MG63 (cell line): ENCODE measurements around the gene HNRNPDL. TPM values are rescaled to one million over a fixed set of nuclear protein-coding genes. Genes with fewer than 3 reads are reported as not detected.

Source experiments
- DNase-seq: peaks from one replicate; pipeline ENCODE4 v3.0.0-alpha.2; 2020
- H3K27me3 ChIP-seq: fragments of 250-450 bp; sonication (Bioruptor Pico); 2 replicates; pipeline ENCODE4 v1.5.1; 2020; ENCODE audit warnings: mild to moderate bottlenecking, moderate library complexity
- H3K36me3 ChIP-seq: fragments of 250-450 bp; sonication (Bioruptor Pico); 2 replicates; pipeline ENCODE4 v1.5.1; 2020; ENCODE audit warnings: mild to moderate bottlenecking, moderate library complexity
- H3K4me3 ChIP-seq: fragments of 250-450 bp; sonication (Bioruptor Pico); 2 replicates; pipeline ENCODE4 v1.5.1; 2020; ENCODE audit warnings: mild to moderate bottlenecking, moderate library complexity
- H3K9me3 ChIP-seq: fragments of 250-450 bp; sonication (Bioruptor Pico); 2 replicates; pipeline ENCODE4 v1.5.1; 2020; ENCODE audit warnings: mild to moderate bottlenecking, moderate library complexity
- total RNA-seq: library from RNA; depleted of rRNA; stranded (reverse); fragments of >200 nt; shearing (Covaris generic); gene quantifications from 2 replicates; pipeline ENCODE4 v1.2.3, GENCODE V29; 2014; ENCODE audit warnings: low replicate concordance; rRNA removed

Gene HNRNPDL
- total RNA-seq, 1 experiment from 2014 or later, result 228 TPM

- H3K36me3 ChIP-seq, result peaks cover 47% of the 10 kb centered on the region
- H3K4me3 ChIP-seq, result peak overlapping the region; percentile 97
- no peak for DNase-seq
- H3K27me3 ChIP-seq, result no peaks in the 10 kb centered on the region
- no peaks in the 10 kb centered on the region for H3K9me3 ChIP-seq
Observed at GRCh38 chr4:82373486-82373815, 56.8 kb downstream of the HNRNPDL start.

Other genes with a start within 250 kb of the HNRNPDL start
- 23.6 and 40.8 TPM in 2 replicates for gene HNRNPD, start 56.5 kb downstream of the HNRNPDL start, total RNA-seq
- gene ENOPH1, start 128 bp upstream of the HNRNPDL start, total RNA-seq, result 42.7 and 55.5 TPM in 2 replicates
- gene TMEM150C, start 131.5 kb upstream of the HNRNPDL start, total RNA-seq, result 0.57 and 0.76 TPM in 2 replicates